HepG2 (cell line): Measurements from ENCODE around the gene PMVK. TPM values are rescaled to one million over a fixed set of nuclear protein-coding genes. Genes with fewer than 3 reads are reported as not detected.

ENCODE experiments used
- FOXJ3 ChIP-seq: sonication (generic); formaldehyde crosslinking; IDR thresholded peaks from 2 replicates; pipeline ENCODE4 v1.4.0; 2020; ENCODE audit warnings: missing genetic modification reagents, mild to moderate bottlenecking, borderline replicate concordance
- FOXP1 ChIP-seq, 2 experiments: fragments of 450-650 bp in 1 of 2; IDR thresholded peaks; 2 replicates each; pipeline ENCODE4 v1.6.1; 2017 to 2018; ENCODE audit warnings: antibody characterized with exemption in 1 of 2
- GABPB1 ChIP-seq: IDR thresholded peaks from 2 replicates; pipeline ENCODE4 v1.6.1; 2016; ENCODE audit warnings: mild to moderate bottlenecking, missing genetic modification reagents, moderate library complexity, missing compliant biosample characterization
- KDM2A ChIP-seq: sonication (generic); formaldehyde crosslinking; IDR thresholded peaks from 2 replicates; pipeline ENCODE4 v1.4.0; 2020; ENCODE audit warnings: low read depth, missing genetic modification reagents, borderline replicate concordance
- KLF12 ChIP-seq: sonication (generic); formaldehyde crosslinking; IDR thresholded peaks from 2 replicates; pipeline ENCODE4 v1.4.0; 2020; ENCODE audit warnings: missing genetic modification reagents, borderline replicate concordance
- MAZ ChIP-seq, 2 experiments: sonication (generic) in 1 of 2; formaldehyde crosslinking in 1 of 2; IDR thresholded peaks; 2 replicates each; pipeline versions ENCODE4 v1.5.0 to v1.6.1; 2012 to 2020; ENCODE audit warnings: low read depth in 2 of 2, mild to moderate bottlenecking in 2 of 2, borderline replicate concordance in 1 of 2, improper control_type of control experiment in 1 of 2, low read length in 1 of 2, missing genetic modification reagents in 1 of 2, moderate library complexity in 1 of 2
- PCBP2 ChIP-seq: fragments of 200-400 bp; formaldehyde crosslinking; optimal IDR thresholded peaks from 2 replicates; pipeline ENCODE3; 2018; ENCODE audit warnings: low read length, low read depth; ENCODE audit not compliant: poor library complexity, severe bottlenecking
- RAD21 ChIP-seq: fragments of 450-650 bp; formaldehyde crosslinking; IDR thresholded peaks from 2 replicates; pipeline ENCODE4 v1.5.0; 2020; ENCODE audit warnings: mild to moderate bottlenecking
- RNF2 ChIP-seq: fragments of 450-650 bp; conservative IDR thresholded peaks from 2 replicates; pipeline ENCODE4 v1.6.1; 2016; ENCODE audit warnings: low read depth
- STAG1 ChIP-seq: sonication (generic); formaldehyde crosslinking; IDR thresholded peaks from 2 replicates; pipeline ENCODE4 v1.4.0; 2020; ENCODE audit warnings: missing genetic modification reagents
- TEAD3 ChIP-seq: optimal IDR thresholded peaks from 2 replicates; pipeline ENCODE3; 2016; ENCODE audit warnings: borderline replicate concordance
- THAP11 ChIP-seq: IDR thresholded peaks from 2 replicates; pipeline ENCODE4 v1.6.1; 2016; ENCODE audit warnings: missing biosample characterization, missing genetic modification reagents
- YY1 ChIP-seq: IDR thresholded peaks from 2 replicates; pipeline ENCODE4 v1.6.1; 2011; ENCODE audit warnings: low read length, low read depth, moderate library complexity, mild to moderate bottlenecking; ENCODE audit not compliant: insufficient read depth, insufficient replicate concordance
- ZBTB38 ChIP-seq: sonication (generic); formaldehyde crosslinking; IDR thresholded peaks from 2 replicates; pipeline ENCODE4 v1.5.1; 2020; ENCODE audit warnings: mild to moderate bottlenecking, missing genetic modification reagents
- ZBTB7A ChIP-seq: sonication (generic); formaldehyde crosslinking; IDR thresholded peaks from 2 replicates; pipeline ENCODE4 v1.8.0; 2022; ENCODE audit warnings: mild to moderate bottlenecking, missing genetic modification reagents
- ZNF451 ChIP-seq: sonication (generic); formaldehyde crosslinking; IDR thresholded peaks from 2 replicates; pipeline ENCODE4 v1.5.0; 2020; ENCODE audit warnings: mild to moderate bottlenecking, missing genetic modification reagents
- ZNF619 ChIP-seq: sonication (generic); formaldehyde crosslinking; IDR thresholded peaks from 2 replicates; pipeline ENCODE4 v1.4.0; 2020; ENCODE audit warnings: mild to moderate bottlenecking, missing genetic modification reagents
- ZNF883 ChIP-seq: sonication (generic); formaldehyde crosslinking; IDR thresholded peaks from 2 replicates; pipeline ENCODE4 v1.5.1; 2020; ENCODE audit warnings: mild to moderate bottlenecking, missing genetic modification reagents; ENCODE audit errors: not compliant biosample characterization
- ZNF891 ChIP-seq: sonication (generic); formaldehyde crosslinking; IDR thresholded peaks from 2 replicates; pipeline ENCODE4 v1.5.0; 2020; ENCODE audit warnings: mild to moderate bottlenecking, missing genetic modification reagents
- polyA plus RNA-seq, 8 experiments: library from polyadenylated mRNA; depleted of rRNA in 3 of 8; stranded (reverse) in 7 of 8; unstranded in 1 of 8; fragments of >200 nt; fragmentation: Illumina TruSeq in 4 of 8; extraction: Trizol in 4 of 8; gene quantifications; 2 replicates each; pipeline versions ENCODE4 v1.2.1 to v1.2.3, GENCODE V29; 2011 to 2016; ENCODE audit warnings: low read depth in 4 of 8, missing spikeins in 1 of 8, mixed read lengths in 1 of 8; ENCODE audit not compliant: insufficient read depth in 1 of 8
- total RNA-seq, 5 experiments: library from RNA; depleted of rRNA; stranded (reverse); fragments of >200 nt; fragmentation: Illumina TruSeq; extraction: Trizol; gene quantifications; 2 replicates each; pipeline ENCODE4 v1.2.3, GENCODE V29; 2016; ENCODE audit warnings: low read depth in 1 of 5
- TF ChIP-seq, protein P1 (sequence below): sonication (generic); formaldehyde crosslinking; IDR thresholded peaks from 2 replicates; pipeline ENCODE4 v1.5.0; 2020; ENCODE audit warnings: missing genetic modification reagents
- TF ChIP-seq, protein P2 (sequence below): sonication (generic); formaldehyde crosslinking; IDR thresholded peaks from 2 replicates; pipeline ENCODE4; 2020; ENCODE audit warnings: missing genetic modification reagents, mild to moderate bottlenecking, borderline replicate concordance
- TF ChIP-seq, protein P3 (sequence below): sonication (generic); formaldehyde crosslinking; IDR thresholded peaks from 2 replicates; pipeline ENCODE4 v1.5.0; 2020; ENCODE audit warnings: missing genetic modification reagents, mild to moderate bottlenecking, borderline replicate concordance

Gene PMVK
- total and polyA plus RNA-seq, 2 of the 13 experiments (the other 11 are each of a cell fraction or from before 2014, with no cell fraction given), result 3.9 to 12.6 TPM

DNA sequence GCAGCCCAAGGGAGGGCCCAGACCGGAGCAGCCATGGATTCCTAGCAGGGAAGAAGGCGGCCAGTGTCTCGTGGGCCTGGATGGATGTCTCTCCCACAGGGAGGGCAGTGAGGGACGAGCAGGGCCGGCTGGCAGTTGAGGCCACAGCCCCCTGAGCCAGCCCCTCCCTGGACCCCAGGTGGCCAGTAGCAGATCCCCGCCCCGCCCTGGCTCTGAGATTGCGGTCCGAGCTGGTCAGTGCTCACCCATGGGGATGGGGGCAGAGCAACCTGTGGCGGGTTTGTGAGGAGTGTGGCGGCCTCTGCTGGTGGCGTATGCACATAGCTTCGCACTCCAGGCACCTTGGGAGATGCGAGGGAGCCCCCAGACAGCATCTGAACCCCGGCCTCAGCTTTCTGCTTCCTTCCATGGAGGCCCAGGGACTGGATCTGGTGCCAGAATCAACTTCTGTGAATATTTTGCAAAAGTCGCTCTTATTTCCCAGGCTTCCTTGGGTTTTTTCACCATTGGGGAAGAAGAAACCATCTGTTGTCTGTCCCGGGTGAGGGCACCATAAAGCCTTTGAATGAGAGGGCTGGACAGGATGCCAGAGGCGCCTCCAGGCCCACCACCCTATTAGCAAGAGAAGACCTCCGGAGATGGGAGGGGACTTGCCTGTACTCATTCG, 58.0 kb downstream of the PMVK start (continued):
- TF ChIP-seq MAZ (IDR thresholded peaks at IDR 0.05; ENCODE audit: borderline replicate concordance, low read depth, low read length), result peak; percentile 71; the same call in 1 of the 2 replicates
- TF ChIP-seq MAZ (CRISPR knock-in tag; IDR thresholded peaks at IDR 0.05; ENCODE audit: low read depth), result peak; percentile 68
- peak; percentile 61; the same call in 1 of the 2 replicates for TF ChIP-seq ZNF451 (CRISPR knock-in tag)
- 0 out of 2 replicates have a peak, but pooled peaks have one; percentile 23 for TF ChIP-seq ZBTB38 (CRISPR knock-in tag)
- TF ChIP-seq THAP11, result 0 out of 2 replicates have a peak, but pooled peaks have one; percentile 21
- 0 out of 2 replicates have a peak, but pooled peaks have one; percentile 58 for TF ChIP-seq ZNF619 (CRISPR knock-in tag)
- TF ChIP-seq, protein P1, sequence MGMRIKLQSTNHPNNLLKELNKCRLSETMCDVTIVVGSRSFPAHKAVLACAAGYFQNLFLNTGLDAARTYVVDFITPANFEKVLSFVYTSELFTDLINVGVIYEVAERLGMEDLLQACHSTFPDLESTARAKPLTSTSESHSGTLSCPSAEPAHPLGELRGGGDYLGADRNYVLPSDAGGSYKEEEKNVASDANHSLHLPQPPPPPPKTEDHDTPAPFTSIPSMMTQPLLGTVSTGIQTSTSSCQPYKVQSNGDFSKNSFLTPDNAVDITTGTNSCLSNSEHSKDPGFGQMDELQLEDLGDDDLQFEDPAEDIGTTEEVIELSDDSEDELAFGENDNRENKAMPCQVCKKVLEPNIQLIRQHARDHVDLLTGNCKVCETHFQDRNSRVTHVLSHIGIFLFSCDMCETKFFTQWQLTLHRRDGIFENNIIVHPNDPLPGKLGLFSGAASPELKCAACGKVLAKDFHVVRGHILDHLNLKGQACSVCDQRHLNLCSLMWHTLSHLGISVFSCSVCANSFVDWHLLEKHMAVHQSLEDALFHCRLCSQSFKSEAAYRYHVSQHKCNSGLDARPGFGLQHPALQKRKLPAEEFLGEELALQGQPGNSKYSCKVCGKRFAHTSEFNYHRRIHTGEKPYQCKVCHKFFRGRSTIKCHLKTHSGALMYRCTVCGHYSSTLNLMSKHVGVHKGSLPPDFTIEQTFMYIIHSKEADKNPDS (CRISPR knock-in tag), result 0 out of 2 replicates have a peak, but pooled peaks have one; percentile 28
- TF ChIP-seq, protein P2, sequence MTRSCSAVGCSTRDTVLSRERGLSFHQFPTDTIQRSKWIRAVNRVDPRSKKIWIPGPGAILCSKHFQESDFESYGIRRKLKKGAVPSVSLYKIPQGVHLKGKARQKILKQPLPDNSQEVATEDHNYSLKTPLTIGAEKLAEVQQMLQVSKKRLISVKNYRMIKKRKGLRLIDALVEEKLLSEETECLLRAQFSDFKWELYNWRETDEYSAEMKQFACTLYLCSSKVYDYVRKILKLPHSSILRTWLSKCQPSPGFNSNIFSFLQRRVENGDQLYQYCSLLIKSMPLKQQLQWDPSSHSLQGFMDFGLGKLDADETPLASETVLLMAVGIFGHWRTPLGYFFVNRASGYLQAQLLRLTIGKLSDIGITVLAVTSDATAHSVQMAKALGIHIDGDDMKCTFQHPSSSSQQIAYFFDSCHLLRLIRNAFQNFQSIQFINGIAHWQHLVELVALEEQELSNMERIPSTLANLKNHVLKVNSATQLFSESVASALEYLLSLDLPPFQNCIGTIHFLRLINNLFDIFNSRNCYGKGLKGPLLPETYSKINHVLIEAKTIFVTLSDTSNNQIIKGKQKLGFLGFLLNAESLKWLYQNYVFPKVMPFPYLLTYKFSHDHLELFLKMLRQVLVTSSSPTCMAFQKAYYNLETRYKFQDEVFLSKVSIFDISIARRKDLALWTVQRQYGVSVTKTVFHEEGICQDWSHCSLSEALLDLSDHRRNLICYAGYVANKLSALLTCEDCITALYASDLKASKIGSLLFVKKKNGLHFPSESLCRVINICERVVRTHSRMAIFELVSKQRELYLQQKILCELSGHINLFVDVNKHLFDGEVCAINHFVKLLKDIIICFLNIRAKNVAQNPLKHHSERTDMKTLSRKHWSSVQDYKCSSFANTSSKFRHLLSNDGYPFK (CRISPR knock-in tag), result peak; percentile 11; the same call in 1 of the 2 replicates
- no peak for TF ChIP-seq ZNF883 (CRISPR knock-in tag)
- TF ChIP-seq RNF2, result no peak
- TF ChIP-seq ZNF891 (CRISPR knock-in tag), result peak; percentile 74
- peak; percentile 27; the same call in 1 of the 2 replicates for TF ChIP-seq GABPB1
- TF ChIP-seq STAG1 (CRISPR knock-in tag), result peak; percentile 93
- no peak for TF ChIP-seq FOXJ3
- peak; percentile 31 for TF ChIP-seq YY1
- peak; percentile 49; the same call in 1 of the 2 replicates for TF ChIP-seq KLF12 (CRISPR knock-in tag)
- no peak for TF ChIP-seq FOXP1 (IDR thresholded peaks at IDR 0.05)
- no peak for TF ChIP-seq FOXP1 (CRISPR knock-in tag; IDR thresholded peaks at IDR 0.05)
- TF ChIP-seq, protein P3, sequence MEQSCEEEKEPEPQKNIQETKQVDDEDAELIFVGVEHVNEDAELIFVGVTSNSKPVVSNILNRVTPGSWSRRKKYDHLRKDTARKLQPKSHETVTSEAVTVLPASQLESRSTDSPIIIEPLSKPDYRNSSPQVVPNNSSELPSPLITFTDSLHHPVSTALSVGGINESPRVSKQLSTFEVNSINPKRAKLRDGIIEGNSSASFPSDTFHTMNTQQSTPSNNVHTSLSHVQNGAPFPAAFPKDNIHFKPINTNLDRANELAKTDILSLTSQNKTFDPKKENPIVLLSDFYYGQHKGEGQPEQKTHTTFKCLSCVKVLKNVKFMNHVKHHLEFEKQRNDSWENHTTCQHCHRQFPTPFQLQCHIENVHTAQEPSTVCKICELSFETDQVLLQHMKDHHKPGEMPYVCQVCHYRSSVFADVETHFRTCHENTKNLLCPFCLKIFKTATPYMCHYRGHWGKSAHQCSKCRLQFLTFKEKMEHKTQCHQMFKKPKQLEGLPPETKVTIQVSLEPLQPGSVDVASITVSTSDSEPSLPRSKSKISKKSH (CRISPR knock-in tag), result peak; percentile 74
- TF ChIP-seq PCBP2, result no peak
- TF ChIP-seq RAD21, result peak; percentile 92
- TF ChIP-seq KDM2A (CRISPR knock-in tag), result peak; percentile 56; the same call in 1 of the 2 replicates
- TF ChIP-seq TEAD3 (CRISPR knock-in tag), result peak; percentile 67
- no peak for TF ChIP-seq ZBTB7A (CRISPR knock-in tag)
